GM19438 (cell line): ENCODE results near the gene HIP1R.

Source experiments
- ATAC-seq: cut with Tn5 transposase; IDR thresholded peaks from one replicate; pipeline ENCODE4 v1.9.1; 2021; ENCODE audit warnings: low read depth; ENCODE audit not compliant: unreplicated experiment

The HIP1R gene

DNA sequence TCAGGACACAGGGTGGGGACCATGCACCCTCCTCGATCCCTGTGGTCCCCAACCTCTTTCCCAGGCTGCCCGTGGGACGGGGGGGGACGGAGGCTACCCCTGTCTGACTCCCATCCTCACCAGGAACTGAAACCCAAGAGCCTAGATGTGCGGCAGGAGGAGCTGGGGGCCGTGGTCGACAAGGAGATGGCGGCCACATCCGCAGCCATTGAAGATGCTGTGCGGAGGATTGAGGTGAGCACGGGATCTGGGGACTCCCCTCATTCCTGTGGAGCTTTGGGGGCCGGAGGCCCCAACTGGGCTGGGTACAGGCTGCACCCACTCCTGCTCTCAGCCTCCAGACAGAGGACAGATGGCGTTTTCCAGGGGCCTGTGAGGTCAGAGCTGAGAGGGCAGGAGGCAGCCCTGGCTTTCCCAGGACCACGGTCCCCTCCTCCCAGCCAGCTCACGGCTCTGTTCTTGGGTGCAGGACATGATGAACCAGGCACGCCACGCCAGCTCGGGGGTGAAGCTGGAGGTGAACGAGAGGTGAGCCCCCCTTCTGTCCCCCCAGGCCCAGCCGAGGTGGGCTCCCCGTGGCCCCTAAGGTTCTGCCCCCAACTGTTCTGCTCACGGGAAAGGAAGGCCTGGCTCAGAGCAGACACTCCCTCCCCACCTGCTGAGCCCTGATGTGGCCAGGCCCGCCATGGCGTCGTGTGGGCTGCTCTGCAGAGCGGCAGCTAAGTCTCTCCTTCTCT, 24.2 kb downstream of the HIP1R start:
- no peak for ATAC-seq

DNA sequence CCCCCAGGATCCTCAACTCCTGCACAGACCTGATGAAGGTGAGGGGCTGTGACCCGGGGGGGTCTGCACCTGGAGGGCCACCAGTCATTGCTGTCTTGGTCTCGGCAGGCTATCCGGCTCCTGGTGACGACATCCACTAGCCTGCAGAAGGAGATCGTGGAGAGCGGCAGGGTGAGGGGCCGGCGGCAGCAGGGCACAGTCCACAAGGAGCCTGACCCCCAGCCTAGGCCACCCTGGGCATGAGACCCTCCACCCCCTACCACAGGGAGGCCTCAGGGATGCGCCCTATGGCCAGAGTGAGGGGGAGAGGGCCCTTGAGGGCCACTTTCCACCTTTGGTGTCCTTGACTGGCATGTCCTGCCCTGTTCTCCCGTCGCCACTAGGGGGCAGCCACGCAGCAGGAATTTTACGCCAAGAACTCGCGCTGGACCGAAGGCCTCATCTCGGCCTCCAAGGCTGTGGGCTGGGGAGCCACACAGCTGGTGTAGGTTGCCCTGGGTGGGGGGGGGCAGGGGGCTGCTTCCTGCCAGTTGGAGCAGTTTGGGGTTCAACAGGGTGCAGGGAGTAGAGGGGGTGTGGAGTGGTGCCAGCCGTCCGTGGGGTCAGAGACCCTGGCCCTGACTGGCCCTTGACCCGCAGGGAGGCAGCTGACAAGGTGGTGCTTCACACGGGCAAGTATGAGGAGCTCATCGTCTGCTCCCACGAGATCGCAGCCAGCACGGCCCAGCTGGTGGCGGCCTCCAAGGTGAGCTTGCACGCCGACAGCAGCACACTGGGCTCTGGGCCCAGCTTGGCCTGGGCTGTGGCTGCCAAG, 25.0 kb downstream of the HIP1R start:
- no peak for ATAC-seq

DNA sequence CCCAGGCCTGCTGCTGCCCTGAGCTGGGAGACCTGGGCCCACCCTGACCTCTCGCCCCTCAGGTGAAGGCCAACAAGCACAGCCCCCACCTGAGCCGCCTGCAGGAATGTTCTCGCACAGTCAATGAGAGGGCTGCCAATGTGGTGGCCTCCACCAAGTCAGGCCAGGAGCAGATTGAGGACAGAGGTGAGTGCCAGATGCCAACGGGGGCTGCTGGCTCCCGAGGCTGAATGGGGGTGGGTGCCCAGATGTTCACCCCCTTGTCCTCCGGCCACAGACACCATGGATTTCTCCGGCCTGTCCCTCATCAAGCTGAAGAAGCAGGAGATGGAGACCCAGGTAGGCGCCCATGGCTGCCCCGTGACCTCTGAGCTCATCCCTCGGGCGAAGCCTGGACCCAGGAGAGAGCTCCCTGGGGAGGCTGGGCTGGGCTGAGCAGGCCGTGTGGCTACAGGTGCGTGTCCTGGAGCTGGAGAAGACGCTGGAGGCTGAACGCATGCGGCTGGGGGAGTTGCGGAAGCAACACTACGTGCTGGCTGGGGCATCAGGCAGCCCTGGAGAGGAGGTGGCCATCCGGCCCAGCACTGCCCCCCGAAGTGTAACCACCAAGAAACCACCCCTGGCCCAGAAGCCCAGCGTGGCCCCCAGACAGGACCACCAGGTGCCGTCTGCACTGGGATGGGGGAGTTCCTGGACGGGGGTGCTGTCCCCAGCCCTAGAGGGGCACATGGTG, 25.8 kb downstream of the HIP1R start:
- no peak for ATAC-seq

DNA sequence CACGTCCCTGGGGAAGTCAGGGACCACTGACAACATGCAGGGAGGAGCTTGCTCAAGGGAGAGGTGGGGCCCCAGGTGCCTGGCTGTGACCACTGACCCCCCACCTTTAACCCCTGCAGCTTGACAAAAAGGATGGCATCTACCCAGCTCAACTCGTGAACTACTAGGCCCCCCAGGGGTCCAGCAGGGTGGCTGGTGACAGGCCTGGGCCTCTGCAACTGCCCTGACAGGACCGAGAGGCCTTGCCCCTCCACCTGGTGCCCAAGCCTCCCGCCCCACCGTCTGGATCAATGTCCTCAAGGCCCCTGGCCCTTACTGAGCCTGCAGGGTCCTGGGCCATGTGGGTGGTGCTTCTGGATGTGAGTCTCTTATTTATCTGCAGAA, 26.3 kb downstream of the HIP1R start:
- no peak for ATAC-seq

DNA sequence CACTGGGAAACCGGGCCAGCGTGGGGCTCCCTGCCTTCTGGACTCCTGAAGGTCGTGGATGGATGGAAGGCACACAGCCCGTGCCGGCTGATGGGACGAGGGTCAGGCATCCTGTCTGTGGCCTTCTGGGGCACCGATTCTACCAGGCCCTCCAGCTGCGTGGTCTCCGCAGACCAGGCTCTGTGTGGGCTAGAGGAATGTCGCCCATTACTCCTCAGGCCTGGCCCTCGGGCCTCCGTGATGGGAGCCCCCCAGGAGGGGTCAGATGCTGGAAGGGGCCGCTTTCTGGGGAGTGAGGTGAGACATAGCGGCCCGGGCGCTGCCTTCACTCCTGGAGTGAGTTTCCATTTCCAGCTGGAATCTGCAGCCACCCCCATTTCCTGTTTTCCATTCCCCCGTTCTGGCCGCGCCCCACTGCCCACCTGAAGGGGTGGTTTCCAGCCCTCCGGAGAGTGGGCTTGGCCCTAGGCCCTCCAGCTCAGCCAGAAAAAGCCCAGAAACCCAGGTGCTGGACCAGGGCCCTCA, 26.9 kb downstream of the HIP1R start:
- ATAC-seq, result no peak

DNA sequence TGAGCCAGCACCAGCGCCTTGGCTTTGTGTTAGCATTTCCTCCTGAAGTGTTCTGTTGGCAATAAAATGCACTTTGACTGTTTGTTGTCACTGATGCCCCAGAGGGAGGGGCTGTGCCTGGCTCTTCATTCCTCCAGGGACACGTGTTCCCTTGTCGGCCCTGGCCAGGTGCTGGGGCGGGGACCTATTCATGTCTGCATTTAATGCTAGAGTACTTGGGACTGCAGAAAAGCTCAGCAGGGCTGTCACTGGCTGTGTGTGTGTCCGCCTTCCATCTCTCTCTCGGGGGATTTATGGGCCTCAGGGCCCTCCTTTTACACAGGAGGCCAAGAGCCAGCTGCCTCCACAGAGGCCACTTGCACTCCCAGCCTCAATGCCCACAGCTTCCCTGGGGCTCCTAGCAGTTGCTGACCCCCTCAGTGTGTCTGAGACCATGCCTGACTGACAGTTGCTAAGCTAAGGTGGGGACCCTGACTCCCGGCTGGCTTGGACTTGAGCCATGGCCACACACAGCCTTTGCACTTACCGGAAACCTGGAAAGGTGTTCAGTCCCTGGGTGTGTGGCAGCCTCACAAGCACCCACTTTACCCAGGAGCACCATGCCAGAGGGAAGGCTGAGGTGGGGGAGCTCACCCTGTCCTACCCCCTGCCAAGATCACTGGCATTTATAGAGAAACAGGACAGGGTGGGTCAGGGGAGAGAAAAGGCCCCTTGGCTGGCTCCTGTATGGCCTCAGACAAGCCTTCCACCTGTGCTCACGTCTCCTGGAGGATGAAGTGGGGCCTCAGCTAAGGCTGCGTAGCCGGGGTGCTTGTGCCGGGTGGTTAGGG, 27.8 kb downstream of the HIP1R start:
- no peak for ATAC-seq

DNA sequence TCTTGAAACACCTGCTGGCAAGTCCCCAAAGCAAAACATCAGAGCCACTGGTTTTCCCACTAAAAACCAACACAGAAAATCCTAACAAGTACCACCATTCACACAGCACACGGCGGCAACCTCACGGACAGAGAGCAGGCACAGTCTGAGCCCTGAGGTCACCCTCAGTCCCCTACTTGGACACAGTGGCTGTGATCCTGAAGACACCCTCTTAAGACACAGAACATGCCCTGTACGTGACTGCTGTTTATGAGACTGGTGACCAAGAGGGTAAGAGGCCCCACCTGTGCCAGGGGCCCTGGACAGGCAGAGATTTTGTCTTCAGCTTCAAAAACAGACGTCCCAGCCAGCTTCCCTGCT, 29.6 kb downstream of the HIP1R start:
- no peak for ATAC-seq

DNA sequence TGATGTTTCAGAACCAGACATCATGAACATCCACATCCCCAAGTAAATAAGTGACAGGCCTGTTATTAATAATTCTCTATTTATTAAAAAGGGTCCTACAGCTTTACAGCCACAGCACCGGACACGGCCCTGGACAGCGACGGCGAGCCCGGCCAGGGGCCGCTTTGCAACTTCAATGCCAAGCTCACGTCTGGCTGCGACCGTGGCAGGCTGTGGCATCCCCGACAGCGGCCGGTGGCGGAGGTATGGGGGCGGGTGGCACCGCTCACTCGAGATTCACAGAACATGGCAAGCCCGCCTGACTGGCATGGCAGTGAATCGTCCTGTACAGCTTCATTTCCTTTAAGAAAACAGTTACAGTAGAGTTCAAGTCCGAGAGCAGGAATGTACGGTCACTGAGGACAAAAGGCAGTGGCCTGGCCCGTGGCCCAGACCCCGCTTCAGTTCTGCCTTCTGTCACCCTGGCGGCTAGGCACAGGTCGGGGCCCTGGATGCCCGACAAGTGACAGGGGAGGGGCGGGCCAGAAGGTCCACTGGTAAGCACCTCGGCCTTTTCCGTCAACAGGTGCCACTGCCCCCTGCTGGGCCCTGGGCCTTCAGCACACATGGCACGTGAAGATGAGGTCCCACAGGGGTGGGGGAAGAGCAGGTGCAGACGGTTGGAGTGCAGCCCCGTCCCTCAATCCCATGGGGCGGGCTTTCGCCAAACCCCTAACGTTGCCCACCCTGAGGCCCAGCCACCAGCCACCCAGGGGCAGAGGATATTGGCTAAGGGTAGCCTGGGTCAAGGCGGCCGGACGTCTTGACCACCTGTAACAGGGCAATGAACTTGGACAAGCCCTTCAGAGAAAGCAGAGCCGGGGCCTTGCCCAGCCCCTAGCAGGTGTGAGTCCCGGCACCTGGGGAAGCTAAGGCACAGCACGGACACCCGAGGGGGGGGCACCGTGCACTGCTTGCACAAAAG, 30.3 kb downstream of the HIP1R start:
- no peak for ATAC-seq

DNA sequence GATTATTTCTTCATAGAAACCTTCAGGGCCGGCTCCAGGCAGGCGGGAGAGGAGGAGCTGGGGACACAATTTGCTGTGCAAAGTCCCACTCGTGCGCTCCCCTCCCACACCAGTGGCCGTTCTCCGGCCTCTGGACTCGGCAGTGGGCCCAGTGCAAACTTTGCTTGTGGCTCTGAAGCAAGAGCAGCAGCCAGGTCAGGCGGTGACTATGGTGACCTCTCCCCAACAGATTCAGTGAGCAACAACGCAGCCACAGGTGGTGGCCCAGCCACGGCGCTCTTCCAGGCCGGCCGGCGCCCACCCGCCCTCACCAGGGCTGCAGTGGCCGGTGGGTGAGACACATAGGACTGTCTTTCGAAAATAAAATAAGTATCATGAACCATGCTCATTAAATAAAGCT, 31.1 kb downstream of the HIP1R start:
- ATAC-seq, result no peak

DNA sequence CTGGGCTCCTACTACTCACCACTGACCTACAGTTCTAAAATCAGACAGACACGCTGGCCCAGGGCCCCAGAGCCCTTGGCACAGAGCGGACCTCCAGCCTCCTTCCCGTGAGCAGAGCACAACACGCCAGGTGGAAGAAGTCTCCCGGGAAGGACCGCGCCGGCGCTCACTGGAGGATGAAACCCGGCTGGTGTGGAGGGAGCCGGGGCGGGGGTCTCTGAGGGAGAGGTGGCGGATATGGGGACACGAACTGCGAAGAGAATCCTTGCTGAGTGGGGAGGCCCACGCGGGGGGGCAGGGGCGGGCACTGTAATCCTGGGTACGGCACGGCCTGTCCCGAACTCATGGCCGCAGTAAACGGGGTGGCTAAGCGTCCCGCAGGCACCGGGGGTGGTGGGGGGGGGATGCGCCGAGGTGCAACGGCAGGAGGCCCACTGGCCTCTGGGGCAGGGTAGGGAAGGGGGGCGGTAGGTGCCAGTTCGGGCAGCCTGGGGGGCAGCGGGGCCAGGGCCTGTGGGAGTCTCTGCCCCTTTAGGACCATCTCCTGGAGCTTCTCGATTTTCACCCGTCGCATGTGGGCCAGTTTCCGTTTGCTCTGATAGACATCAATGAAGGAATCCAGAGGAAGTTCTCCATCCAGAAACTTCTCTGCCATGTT, 31.8 kb downstream of the HIP1R start:
- no peak for ATAC-seq

DNA sequence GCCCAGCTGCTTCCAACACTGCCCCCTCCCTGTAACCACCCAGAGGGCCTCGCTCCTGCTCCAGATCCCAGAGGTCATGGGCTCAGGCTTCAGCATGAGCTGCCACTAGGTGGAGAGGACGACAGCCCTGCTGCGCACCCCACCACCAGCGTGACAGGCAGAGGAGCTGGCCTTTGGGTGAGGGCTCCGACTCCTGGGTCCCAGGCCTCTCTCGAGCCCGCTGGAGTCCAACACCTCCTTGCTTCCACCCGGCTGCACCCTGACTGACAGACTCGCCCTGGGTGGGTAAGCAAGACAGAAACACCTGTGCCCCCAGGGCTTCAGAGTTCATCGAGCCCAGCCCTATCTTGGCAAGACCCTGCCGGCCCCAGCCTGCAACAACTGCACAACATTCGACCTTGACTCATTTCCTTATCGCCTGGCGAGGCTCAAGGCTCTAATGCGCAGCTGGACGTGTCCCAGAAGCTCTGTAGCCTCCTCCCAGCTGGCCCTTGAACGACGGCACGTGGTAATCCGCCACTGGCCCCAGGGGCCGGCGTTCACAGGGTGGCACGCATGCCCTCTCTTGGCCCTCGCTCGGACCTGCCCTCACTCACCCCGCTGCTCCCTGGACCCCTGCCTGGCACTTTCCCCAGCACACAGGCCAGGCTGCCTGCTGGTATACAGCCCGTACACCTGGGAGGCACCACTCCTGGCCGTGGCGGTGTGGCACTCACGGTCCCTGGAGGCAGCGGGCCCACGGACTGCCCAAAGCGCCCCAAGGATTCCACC, 32.6 kb downstream of the HIP1R start:
- ATAC-seq, result no peak

DNA sequence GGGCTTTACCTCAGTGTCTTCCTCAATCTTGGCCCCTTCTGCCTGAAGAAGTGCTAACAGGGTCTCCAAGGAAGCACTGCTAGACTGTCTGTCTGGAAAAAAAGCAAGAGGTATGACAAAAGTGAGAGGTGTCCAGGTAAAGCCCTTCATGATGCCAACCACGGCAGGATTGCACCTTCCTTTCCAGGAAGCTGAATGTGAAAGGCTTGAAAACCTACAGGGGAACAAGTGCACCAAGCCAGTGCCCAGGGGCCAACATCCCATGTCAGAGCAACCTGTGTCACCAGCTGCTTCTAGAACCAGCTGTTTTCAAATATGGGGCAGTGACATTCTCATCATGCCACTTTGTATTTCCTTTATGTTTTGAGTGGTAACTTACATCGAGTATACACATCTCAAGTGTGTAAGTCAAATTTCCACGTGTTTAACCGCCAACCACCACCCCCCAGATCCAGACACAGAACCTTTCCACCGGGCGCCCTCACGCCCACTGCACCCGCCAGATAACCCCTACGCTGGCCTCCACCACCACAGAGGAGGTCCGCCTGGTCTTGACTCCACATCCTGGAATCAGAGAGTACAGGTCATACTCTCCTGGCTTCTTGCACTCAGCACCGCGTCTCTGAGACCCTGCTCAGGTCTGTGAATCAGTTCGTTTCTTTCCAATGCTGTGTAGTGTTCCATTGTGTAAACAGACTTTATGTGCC, 33.4 kb downstream of the HIP1R start:
- no peak for ATAC-seq

DNA sequence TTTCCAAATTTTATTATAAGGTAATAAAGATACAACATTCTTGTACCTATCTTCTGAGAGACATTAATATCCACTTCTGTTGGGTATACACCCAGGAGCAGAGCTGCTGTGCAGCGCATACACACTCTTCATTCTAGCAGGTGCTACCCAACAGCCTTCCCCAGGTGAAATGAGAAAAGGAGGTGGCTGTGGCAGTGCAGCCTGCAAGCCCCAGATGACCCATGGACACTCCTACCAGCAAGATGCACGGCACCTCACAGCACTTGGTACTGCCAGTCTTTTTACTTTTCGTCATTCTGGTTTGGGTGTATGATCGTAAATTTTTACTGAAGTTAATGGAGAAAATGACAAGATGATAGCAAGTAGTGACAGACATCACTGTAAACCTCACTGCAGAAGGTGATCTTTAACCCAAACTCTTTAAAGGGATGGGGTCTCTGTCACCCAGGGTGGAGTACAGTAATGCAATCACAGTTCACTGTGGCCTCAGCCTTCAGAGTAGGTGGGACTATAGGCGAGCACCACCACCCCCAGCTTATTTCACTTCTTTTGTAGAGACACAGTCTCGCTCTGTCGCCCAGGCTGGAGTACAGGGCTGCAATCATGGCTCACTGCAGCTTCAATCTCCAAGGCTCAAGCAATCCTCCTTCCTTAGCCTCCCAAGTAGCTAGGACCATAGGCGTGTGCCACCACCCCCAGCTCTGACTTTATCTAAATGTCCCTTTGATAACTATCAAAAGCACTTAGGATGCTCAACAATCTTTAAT, 34.1 kb downstream of the HIP1R start:
- ATAC-seq, result no peak

DNA sequence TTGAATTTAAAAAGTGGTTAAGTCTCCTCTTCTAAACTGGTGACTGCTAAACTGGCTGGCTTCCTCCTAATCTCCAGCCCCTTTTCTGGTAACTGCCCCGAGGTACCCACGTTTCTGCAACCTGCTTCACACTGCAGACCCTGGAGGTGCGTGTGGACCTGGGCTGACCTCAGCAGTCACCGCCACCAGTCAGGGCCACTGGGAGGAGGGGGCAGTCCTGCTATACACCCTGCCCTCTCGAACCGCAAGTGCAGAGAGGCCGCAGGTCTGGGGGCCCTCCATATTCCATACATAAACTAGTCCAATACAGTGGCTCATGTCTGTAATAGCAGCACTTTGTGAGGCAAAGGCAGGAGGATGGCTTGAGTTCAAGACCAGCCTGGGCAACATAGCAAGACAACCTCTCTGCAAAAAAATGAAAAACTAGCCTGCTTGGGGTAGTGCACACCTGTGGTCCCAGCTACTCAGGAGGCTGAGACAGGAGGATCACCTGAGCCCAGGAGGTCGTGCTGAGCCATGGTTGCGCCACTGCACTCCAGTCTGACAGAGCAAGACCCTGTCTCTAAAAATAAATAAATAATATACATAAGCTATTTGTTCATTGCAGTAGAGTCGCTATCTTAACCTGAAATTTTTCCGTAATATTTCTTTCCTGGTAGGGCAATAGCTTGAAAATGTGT, 35.0 kb downstream of the HIP1R start:
- no peak for ATAC-seq

DNA sequence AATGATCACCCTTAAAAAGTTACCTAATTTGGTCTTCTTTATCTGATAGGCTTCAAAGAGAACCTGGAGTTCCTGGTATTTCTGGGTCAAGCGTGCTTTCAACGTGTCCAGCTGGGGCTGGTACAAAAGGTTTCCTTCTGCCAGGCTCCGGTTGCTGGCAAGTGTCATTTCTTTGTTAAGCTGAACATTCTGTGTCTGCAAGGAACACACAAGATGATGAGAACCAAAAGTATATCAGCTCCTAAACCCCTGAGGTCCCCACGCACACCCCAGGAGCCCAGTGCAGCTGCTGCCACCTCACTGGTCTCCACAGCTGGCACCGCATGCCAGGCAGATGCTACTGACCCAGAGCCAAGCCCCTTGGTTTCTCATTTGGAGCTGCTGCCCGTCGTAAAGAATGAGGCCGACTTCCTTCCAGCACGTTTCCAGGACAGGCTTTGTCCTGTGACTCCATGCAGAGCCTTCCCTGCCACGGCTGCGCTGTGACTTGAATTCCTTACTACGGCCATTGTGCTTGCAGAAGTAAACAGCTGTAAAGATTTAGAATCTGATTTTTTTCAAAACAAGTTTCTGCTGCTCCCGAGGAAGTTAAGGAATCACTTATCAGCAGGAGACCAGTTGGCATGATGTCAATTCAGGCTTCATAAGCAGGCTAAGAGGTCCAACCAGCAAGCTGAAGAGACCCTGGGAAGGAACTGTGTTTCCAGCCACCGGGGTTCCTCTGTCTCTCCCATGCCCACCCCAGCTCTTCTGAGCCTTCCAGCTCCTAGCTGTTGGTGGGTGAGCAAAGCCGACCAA, 35.8 kb downstream of the HIP1R start:
- no peak for ATAC-seq
